ENCODE measurements around the gene GAN.

Gene GAN

GRCh38 chr16:81353895-81354294 lies 39.1 kb downstream of the GAN start:
- no peak for DNase-seq (ENCODE audit: low read depth)

GRCh38 chr16:81357711-81358260 lies 43.0 kb downstream of the GAN start:
- DNase-seq (ENCODE audit: low read depth), result peak; percentile 26

GRCh38 chr16:81358860-81359259 lies 44.1 kb downstream of the GAN start:
- DNase-seq (ENCODE audit: low read depth), result no peak

GRCh38 chr16:81360135-81360534 lies 45.4 kb downstream of the GAN start:
- DNase-seq (ENCODE audit: low read depth), result no peak

GRCh38 chr16:81365731-81366130 lies 51.0 kb downstream of the GAN start:
- no peak for DNase-seq (ENCODE audit: low read depth)

- DNase-seq (ENCODE audit: low read depth), result no peak
These were observed 51.7 kb downstream of the GAN start for GRCh38 chr16:81366316-81366932.

GRCh38 chr16:81367821-81368220 lies 53.1 kb downstream of the GAN start:
- DNase-seq (ENCODE audit: low read depth), result no peak

- no peak for DNase-seq (ENCODE audit: low read depth)
These were observed 55.2 kb downstream of the GAN start for GRCh38 chr16:81369888-81370504.

- DNase-seq (ENCODE audit: low read depth), result no peak
These were observed 56.3 kb downstream of the GAN start for GRCh38 chr16:81371106-81371505.

- DNase-seq (ENCODE audit: low read depth), result no peak
These were observed 59.8 kb downstream of the GAN start for GRCh38 chr16:81374550-81374949.

GRCh38 chr16:81376880-81377279 lies 62.1 kb downstream of the GAN start:
- DNase-seq (ENCODE audit: low read depth), result no peak

- no peak for DNase-seq (ENCODE audit: low read depth)
These were observed 63.3 kb downstream of the GAN start for GRCh38 chr16:81378049-81378448.

- DNase-seq (ENCODE audit: low read depth), result no peak
These were observed 66.2 kb downstream of the GAN start for GRCh38 chr16:81380932-81381331.

- DNase-seq (ENCODE audit: low read depth), result no peak
These were observed 69.2 kb downstream of the GAN start for GRCh38 chr16:81384006-81384405.

GRCh38 chr16:81385031-81385756 lies 70.4 kb downstream of the GAN start:
- DNase-seq (ENCODE audit: low read depth), result no peak

- no peak for DNase-seq (ENCODE audit: low read depth)
These were observed 73.6 kb downstream of the GAN start for GRCh38 chr16:81388357-81388756.

GRCh38 chr16:81390840-81391239 lies 76.1 kb downstream of the GAN start:
- DNase-seq (ENCODE audit: low read depth), result no peak

GRCh38 chr16:81392011-81392410 lies 77.2 kb downstream of the GAN start:
- DNase-seq (ENCODE audit: low read depth), result no peak

- no peak for DNase-seq (ENCODE audit: low read depth)
These were observed 79.7 kb downstream of the GAN start for GRCh38 chr16:81394416-81394815.

GRCh38 chr16:81394966-81395655 lies 80.3 kb downstream of the GAN start:
- DNase-seq (ENCODE audit: low read depth), result no peak

GRCh38 chr16:81397058-81397878 lies 82.5 kb downstream of the GAN start:
- no peak for DNase-seq (ENCODE audit: low read depth)
